NCI-H146 treated with DMSO at 0.1 percent for 48 hours (cell line): ENCODE data around the gene QRICH2.
"Not testable (repeated sequence)": the region's sequence is repeated elsewhere in the genome, so short reads cannot be mapped to it uniquely, and the experiment has no call there.

Experiments used
- DNase-seq: peaks from one replicate; lab custom pipeline; 2025; ENCODE audit not compliant: unreplicated experiment; lab: John Stamatoyannopoulos, UW

QRICH2 gene

DNA sequence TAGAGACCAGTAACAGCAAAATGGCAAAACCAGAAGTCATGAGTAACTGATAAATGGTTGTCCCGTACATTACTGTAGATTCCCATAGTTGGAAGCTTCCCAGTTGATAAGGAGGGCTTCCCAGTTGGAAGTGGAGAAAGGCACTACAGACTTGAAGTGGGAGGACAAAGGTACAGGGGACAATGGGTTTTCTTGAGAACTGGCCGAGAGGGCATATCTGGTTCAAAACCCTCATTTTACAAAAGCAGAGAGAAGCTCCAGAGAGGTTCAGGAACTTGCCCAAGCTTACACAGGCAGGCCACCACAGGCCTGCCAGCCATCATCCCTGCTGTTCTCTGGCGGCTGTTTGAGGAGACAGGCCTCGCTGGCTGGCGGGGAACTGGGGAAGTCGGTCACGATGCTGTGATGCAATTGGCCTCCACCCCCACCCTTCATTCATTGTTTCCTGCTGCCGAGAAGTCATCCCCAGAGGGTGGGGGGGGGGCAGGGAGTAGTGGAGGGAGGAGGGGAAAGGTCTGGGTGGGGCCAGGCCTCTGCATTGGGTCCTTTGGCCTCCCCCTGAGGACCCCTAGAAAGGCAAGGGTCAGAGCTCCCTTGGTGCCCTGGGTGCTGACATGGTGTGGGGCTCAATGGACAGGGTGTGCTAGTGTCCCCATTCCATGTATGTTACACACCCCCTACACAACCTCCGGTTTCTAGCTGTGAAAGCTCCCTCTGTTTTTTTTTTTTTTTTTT, 39.9 kb downstream of the QRICH2 start:
- no peak for DNase-seq

GRCh38 chr17:76267581-76268001, 40.5 kb downstream of the QRICH2 start:
- not testable (repeated sequence) for DNase-seq

DNA sequence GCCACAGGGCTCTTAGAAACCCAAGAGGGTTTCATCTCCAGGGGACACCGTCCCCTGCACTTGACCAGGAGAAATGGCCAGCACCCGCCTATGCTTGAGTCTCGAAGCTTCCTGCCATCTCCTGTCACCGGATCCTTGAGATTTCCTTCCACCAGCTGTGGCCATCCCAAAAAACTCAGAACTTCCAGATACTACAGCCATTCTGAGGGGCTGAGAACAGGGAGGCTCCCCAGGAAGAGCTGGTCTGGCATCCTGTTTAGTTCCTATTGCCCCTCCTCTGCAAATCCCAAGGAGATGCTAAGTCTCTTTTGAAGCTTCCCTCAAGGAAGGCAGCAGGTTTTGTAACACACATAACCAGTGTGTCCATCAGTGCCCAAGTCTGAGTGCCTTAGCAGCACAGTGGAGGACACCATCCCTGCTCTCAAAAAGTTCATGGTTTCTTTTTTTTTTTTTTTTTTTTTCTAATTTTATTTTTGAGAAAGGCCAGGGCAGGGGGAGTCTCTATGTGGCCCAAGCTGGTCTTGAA, 41.0 kb downstream of the QRICH2 start:
- no peak for DNase-seq

DNA sequence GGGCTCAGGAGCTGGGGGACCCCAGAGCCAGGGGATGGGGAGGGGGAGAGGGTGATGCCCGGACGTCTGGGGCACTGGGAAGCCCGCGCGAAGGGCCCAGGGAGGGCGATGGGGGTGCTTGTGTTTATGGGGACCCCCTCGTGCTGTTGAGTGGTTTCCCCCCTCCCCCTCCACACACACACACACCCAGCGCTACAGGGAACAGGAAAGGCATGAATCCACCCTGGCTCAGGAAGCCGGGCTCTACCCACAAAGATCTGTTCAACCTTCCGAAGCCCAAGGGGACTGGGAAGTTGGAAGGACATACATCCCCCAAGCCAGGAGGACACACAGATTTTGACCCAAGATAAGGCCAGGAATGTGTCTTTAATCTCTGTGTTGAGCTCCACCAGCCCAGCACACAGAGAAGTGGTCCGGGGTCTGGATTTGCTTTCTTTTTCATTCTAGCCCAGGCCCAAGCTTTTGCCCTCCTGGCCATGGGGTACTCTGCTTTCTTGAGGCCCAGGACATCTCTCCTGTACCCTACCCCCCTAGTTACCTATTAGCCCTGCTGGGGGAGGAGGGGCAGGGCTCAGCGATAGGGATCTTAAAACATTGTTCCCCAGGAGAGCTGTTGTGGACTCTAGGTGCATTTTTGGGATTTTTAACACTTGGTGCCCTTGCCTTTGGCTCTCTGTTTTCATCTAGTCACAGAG, 41.7 kb downstream of the QRICH2 start:
- DNase-seq: no peak

DNA sequence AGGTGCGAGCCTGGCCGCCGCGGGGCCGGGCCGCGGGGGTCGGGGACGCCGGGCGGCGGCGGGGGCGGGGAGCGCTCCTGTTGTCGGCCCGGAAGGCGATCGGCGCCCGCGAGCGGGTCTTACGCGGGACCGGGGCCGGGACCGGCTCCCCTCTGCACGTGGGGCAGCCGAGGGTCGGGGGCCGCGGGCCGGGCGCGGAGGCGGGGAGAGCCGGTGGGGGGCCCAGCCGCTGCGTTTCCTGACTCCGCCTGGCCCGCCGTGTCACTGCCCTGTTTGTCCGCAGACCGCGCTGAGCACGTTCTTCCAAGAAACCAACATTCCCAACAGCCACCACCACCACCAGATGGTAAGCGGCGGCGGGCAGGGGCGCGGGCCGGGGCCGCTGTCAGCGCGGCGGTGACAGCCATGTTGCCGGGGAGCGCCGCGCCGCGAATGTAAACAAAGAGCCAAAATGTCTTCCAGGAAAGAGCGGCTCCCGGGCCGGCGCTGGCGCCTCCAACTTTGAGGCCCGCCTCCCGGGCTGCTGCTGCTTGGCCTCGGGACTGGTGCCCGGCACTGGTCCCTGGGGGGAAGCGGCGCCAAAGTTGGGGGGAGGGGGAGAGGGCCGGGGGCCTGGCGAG, 42.3 kb downstream of the QRICH2 start:
- peak; percentile 28 for DNase-seq

- DNase-seq: peak; percentile 93
These were observed 43.1 kb downstream of the QRICH2 start, which contains the start of gene UBALD2 for GRCh38 chr17:76264755-76265623. UBALD2 (plus strand) TSS chr17:76265348; CDS start chr17:76265506, 158 bp downstream.

- DNase-seq: no peak
These were observed 43.7 kb downstream of the QRICH2 start for GRCh38 chr17:76264425-76264754.

- DNase-seq: no peak
These were observed 44.2 kb downstream of the QRICH2 start for GRCh38 chr17:76263896-76264295.

GRCh38 chr17:76262732-76263344, 45.2 kb downstream of the QRICH2 start:
- DNase-seq: peak; percentile 6

DNA sequence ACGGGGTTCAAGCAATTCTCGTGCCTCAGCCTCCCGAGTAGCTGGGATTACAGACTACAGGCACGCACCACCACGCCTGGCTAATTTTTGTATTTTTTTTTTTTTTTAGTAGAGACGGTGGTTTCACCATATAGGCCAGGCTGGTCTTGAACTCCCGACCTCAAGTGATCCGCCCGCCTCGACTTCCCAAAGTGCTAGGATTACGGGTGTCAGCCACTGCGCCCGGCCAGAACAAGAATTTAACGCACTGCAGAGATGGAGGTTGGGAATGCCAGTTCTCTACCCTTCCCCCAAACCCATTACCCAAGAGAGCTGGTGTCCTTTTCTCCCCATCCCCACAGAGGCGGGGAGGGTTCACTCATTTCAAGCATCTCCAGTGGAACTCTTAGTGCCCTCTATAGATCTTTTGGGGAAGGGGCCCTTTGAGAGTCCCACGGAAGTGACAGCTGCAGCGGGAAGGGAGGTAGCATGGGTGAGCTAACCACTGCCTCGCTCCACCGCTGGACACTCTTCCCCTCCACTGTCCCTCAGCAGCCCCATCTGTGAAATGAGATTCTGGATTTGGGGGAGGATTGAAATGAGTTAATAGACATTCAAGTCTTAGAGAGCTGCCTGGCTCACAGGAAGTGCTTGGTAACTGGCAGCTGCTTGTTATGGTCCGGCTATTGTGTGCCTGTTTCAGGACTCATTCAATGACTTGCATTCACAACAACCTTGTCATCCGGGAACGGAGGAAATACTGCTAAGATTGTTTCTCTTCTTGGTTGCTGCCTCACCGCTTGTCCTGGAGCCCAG, 46.5 kb downstream of the QRICH2 start:
- no peak for DNase-seq

DNA sequence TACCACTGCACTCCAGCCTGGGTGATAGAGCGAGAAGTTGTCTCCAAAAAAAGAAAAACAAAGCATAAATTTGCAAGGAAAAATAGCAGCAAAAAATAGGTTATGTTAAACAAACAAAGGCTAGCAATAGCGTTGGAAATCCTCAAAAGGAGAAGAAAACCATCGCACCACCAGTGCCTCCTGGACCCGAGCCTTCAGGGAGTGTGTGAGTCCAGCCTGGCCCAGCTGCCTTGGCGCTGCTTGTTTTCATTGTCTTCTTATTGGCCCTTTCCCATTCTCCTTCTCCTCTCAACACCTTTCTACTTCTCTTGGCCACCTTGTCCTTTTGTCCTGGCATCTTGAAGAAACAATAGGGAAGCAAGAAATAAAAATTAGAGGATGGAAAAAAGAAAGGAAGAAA, 47.4 kb downstream of the QRICH2 start:
- no peak for DNase-seq

GRCh38 chr17:76260220-76260619, 47.9 kb downstream of the QRICH2 start:
- DNase-seq: no peak

GRCh38 chr17:76256430-76257050, 51.5 kb downstream of the QRICH2 start:
- DNase-seq: not testable (repeated sequence)

DNA sequence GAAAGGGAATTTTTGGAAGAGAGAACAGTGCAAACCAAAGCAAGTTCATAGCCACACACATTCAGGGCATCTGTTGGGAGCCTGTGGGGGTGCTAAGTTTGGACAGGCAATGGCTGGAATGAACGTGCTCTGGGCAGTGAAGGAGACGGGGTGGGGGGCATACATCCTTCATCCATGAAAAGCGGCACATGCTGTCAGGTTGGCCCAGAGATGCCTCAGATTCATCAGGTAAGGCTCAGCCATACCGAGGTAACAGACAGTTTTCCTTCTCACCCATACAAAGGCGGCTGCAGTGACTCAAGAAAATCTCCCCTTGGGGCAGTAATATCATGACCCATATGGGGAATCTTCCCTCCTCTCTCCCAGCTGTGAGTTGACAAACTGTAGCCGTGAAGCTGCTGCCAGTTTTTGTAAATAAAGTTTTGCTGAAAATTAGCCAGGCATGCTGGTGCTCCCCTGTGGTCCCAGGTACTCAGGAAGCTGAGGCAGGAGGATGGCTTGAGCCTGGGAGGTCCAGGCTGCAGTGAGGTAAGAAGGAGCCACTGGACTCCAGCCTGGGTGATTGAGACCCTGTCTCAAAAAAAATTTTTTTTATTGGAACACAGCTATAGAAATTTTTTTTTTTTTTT, 52.2 kb downstream of the QRICH2 start:
- no peak for DNase-seq

DNA sequence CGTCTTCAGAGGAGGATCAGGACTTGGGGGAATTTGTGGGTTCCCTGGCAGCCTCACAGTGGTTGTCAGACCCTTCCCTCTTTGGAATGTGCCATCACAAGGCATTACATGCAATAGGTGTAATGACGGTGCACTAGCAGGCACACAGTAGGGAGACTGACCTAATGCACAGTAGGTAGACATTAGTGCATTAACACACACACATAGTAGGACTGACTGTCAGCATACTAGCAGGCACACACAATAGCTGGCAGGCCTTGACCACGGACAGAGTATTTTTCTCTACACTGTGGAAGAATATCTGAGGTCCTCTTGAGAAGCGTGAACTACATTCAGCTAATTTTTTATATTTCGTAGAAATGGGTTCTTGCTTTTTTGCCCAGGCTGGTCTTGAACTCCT, 53.8 kb downstream of the QRICH2 start:
- DNase-seq: no peak

GRCh38 chr17:76253841-76254240, 54.2 kb downstream of the QRICH2 start:
- DNase-seq: no peak

DNA sequence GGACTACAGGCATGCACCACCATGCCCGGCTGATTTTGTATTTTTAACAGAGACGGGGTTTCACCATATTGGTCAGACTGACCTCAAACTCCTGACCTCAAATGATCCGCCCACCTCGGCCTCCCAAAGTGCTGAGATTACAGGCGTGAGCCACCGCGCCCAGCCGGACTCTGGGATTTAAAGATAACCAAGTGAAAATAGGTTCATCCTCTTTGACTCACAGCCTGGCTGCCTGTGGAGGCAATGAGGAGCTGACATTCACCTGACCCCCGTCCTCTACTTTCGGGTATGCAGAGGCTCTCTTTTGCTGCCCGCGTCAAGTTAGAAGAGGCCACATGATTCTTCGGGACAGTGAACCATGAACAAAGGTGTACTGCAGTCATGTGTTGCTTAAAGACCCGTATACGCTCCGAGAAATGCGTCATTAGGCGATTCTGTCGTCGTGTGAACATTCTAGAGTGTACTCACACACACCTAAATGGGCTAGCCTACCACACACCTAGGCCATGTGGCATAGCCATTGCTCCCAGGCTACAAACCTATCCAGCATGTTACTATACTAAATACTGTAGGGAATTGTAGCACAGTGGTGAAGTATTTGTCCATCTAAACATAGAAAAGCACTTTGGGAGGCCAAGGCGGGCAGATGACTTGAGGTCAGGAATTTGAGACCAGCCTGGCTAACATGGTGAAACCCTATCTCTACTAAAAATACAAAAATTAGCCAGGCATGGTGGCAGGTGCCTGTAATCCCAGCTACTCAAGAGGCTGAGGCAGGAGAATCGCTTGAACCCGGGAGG, 54.9 kb downstream of the QRICH2 start:
- DNase-seq: not testable (repeated sequence)
